ENCODE results near the gene RAD21L1. TPM values are rescaled to one million over a fixed set of nuclear protein-coding genes. Genes with fewer than 3 reads are reported as not detected.

The RAD21L1 gene
- total RNA-seq, 1 donor from 2014 or later: 1.1 TPM

- peaks cover 21% of the 10 kb centered on the region for H3K4me1 Mint-ChIP-seq (ENCODE audit: unreplicated experiment)
- no peak for TF ChIP-seq CTCF (IDR thresholded peaks at IDR 0.05; ENCODE audit: unreplicated experiment)
- peaks cover 4% of the 10 kb centered on the region for H3K27me3 Mint-ChIP-seq (ENCODE audit: unreplicated experiment)
- H3K4me3 Mint-ChIP-seq (ENCODE audit: unreplicated experiment): no peak overlapping the region
- no peak overlapping the region for H3K27ac Mint-ChIP-seq (ENCODE audit: unreplicated experiment)
- no peaks in the 10 kb centered on the region for H3K9me3 Mint-ChIP-seq (ENCODE audit: unreplicated experiment)
- H3K36me3 Mint-ChIP-seq (ENCODE audit: low read depth, unreplicated experiment): peaks cover 3% of the 10 kb centered on the region
- DNase-seq (ENCODE audit: low spot score): no peak
These were observed 44.0 kb downstream of the RAD21L1 start for GRCh38 chr20:1269850-1270249.

- Mint-ChIP-seq H3K27ac (ENCODE audit: unreplicated experiment) (no peak overlapping the region), H3K9me3 (ENCODE audit: unreplicated experiment) (no peaks in the 10 kb centered on the region), H3K4me3 (ENCODE audit: unreplicated experiment) (no peak overlapping the region), H3K36me3 (ENCODE audit: low read depth, unreplicated experiment) (peaks cover 3% of the 10 kb centered on the region), H3K27me3 (ENCODE audit: unreplicated experiment) (no peaks in the 10 kb centered on the region), H3K4me1 (ENCODE audit: unreplicated experiment) (peaks cover 9% of the 10 kb centered on the region)
- no peak for TF ChIP-seq CTCF (IDR thresholded peaks at IDR 0.05; ENCODE audit: unreplicated experiment)
- no peak for DNase-seq (ENCODE audit: low spot score)
These were observed 46.7 kb downstream of the RAD21L1 start for GRCh38 chr20:1272368-1273100.

- TF ChIP-seq CTCF (IDR thresholded peaks at IDR 0.05; ENCODE audit: unreplicated experiment): no peak
- H3K4me3 Mint-ChIP-seq (ENCODE audit: unreplicated experiment): no peak overlapping the region
- H3K27me3 Mint-ChIP-seq (ENCODE audit: unreplicated experiment): no peaks in the 10 kb centered on the region
- DNase-seq (ENCODE audit: low spot score): no peak
- H3K27ac Mint-ChIP-seq (ENCODE audit: unreplicated experiment): no peak overlapping the region
- H3K36me3 Mint-ChIP-seq (ENCODE audit: low read depth, unreplicated experiment): peaks cover 3% of the 10 kb centered on the region
- H3K4me1 Mint-ChIP-seq (ENCODE audit: unreplicated experiment): peaks cover 9% of the 10 kb centered on the region
- no peaks in the 10 kb centered on the region for H3K9me3 Mint-ChIP-seq (ENCODE audit: unreplicated experiment)
These were observed 47.5 kb downstream of the RAD21L1 start for GRCh38 chr20:1273366-1273765.

- Mint-ChIP-seq H3K4me3 (ENCODE audit: unreplicated experiment) (no peak overlapping the region), H3K9me3 (ENCODE audit: unreplicated experiment) (no peaks in the 10 kb centered on the region), H3K4me1 (ENCODE audit: unreplicated experiment) (peaks cover 4% of the 10 kb centered on the region), H3K27me3 (ENCODE audit: unreplicated experiment) (no peaks in the 10 kb centered on the region), H3K27ac (ENCODE audit: unreplicated experiment) (no peak overlapping the region), H3K36me3 (ENCODE audit: low read depth, unreplicated experiment) (no peaks in the 10 kb centered on the region)
- TF ChIP-seq CTCF (IDR thresholded peaks at IDR 0.05; ENCODE audit: unreplicated experiment): no peak
- DNase-seq (ENCODE audit: low spot score): no peak
These were observed 48.9 kb downstream of the RAD21L1 start for GRCh38 chr20:1274485-1275311.

GRCh38 chr20:1275919-1276318 is 50.1 kb downstream of the RAD21L1 start:
- no peak for TF ChIP-seq CTCF (IDR thresholded peaks at IDR 0.05; ENCODE audit: unreplicated experiment)
- no peaks in the 10 kb centered on the region for H3K27me3 Mint-ChIP-seq (ENCODE audit: unreplicated experiment)
- H3K4me1 Mint-ChIP-seq (ENCODE audit: unreplicated experiment): peaks cover 4% of the 10 kb centered on the region
- H3K4me3 Mint-ChIP-seq (ENCODE audit: unreplicated experiment): no peak overlapping the region
- no peaks in the 10 kb centered on the region for H3K9me3 Mint-ChIP-seq (ENCODE audit: unreplicated experiment)
- no peak overlapping the region for H3K27ac Mint-ChIP-seq (ENCODE audit: unreplicated experiment)
- DNase-seq (ENCODE audit: low spot score): no peak
- no peaks in the 10 kb centered on the region for H3K36me3 Mint-ChIP-seq (ENCODE audit: low read depth, unreplicated experiment)

Data from endothelial cell (in vitro differentiated cells).